Keratinocyte (primary cell): ENCODE results near the gene OXNAD1. TPM values are rescaled to one million over a fixed set of nuclear protein-coding genes. Genes with fewer than 3 reads are reported as not detected.

Experiments used
- DNase-seq: peaks from one replicate; pipeline ENCODE4 v3.0.0-alpha.2; 2011; ENCODE audit warnings: low read depth, missing footprints, low spot score
- FAIRE-seq: peaks from 2 replicates; lab custom pipeline; 2011; peaks lifted over from hg19 to GRCh38; lab: Jason Lieb, UNC
- H2AFZ ChIP-seq: 2 replicates; pipeline ENCODE4 v1.6.0; 2012; ENCODE audit warnings: low read length, control low read depth, inconsistent platforms; ENCODE audit not compliant: control insufficient read depth
- H3K27ac ChIP-seq: 2 replicates; pipeline ENCODE4 v1.5.1; 2011; ENCODE audit warnings: low read length; ENCODE audit not compliant: control insufficient read depth, insufficient read depth
- H3K27me3 ChIP-seq: 3 replicates; pipeline ENCODE4 v1.6.0; 2011; ENCODE audit warnings: low read length; ENCODE audit not compliant: control insufficient read depth, insufficient read depth; ENCODE audit errors: extremely low read depth
- H3K36me3 ChIP-seq, 2 experiments: 2 replicates in 1 of 2; 3 replicates in 1 of 2; pipeline ENCODE4 v1.5.1; 2011; ENCODE audit warnings: low read length in 2 of 2, mild to moderate bottlenecking in 1 of 2; ENCODE audit not compliant: control insufficient read depth in 2 of 2, insufficient read depth in 2 of 2; ENCODE audit errors: extremely low read depth in 1 of 2
- H3K4me1 ChIP-seq: 3 replicates; pipeline ENCODE4 v1.5.1; 2011; ENCODE audit warnings: low read length; ENCODE audit not compliant: control insufficient read depth, insufficient read depth; ENCODE audit errors: extremely low read depth
- H3K4me2 ChIP-seq: 3 replicates; pipeline ENCODE4 v1.6.0; 2011; ENCODE audit warnings: low read depth, low read length; ENCODE audit not compliant: control insufficient read depth, insufficient read depth; ENCODE audit errors: extremely low read depth
- H3K4me3 ChIP-seq, 3 experiments: fragments of 200-600 bp in 1 of 3; sonication (generic) in 1 of 3; 2 replicates in 2 of 3; 3 replicates in 1 of 3; pipeline ENCODE4 v1.5.1; 2011 to 2016; ENCODE audit warnings: low read length in 3 of 3, mild to moderate bottlenecking in 3 of 3, control low read depth in 2 of 3, inconsistent platforms in 1 of 3, low read depth in 1 of 3, mixed read lengths in 1 of 3, mixed run types in 1 of 3, moderate library complexity in 1 of 3; ENCODE audit not compliant: control insufficient read depth in 2 of 3, insufficient read depth in 2 of 3; ENCODE audit errors: extremely low read depth in 1 of 3
- H3K79me2 ChIP-seq: 2 replicates; pipeline ENCODE4 v1.6.0; 2012; ENCODE audit warnings: low read length; ENCODE audit not compliant: control insufficient read depth, insufficient read depth
- H3K9ac ChIP-seq: 3 replicates; pipeline ENCODE4 v1.6.0; 2011; ENCODE audit warnings: low read length; ENCODE audit not compliant: control insufficient read depth, insufficient read depth; ENCODE audit errors: extremely low read depth
- H3K9me1 ChIP-seq: 3 replicates; pipeline ENCODE4 v1.6.0; 2011; ENCODE audit warnings: low read length; ENCODE audit not compliant: control insufficient read depth, insufficient read depth; ENCODE audit errors: extremely low read depth
- H3K9me3 ChIP-seq: 2 replicates; pipeline ENCODE4 v1.5.1; 2012; ENCODE audit warnings: low read depth, low read length; ENCODE audit not compliant: control insufficient read depth
- H4K20me1 ChIP-seq: 3 replicates; pipeline ENCODE4 v1.6.0; 2011; ENCODE audit warnings: low read length; ENCODE audit not compliant: control insufficient read depth, insufficient read depth; ENCODE audit errors: extremely low read depth
- CTCF ChIP-seq, 3 experiments: IDR thresholded peaks in 1 of 3; conservative IDR thresholded peaks in 1 of 3; optimal IDR thresholded peaks in 1 of 3; 2 replicates in 2 of 3; 3 replicates in 1 of 3; pipeline versions ENCODE3 to v1.5.1; 2011; ENCODE audit warnings: low read length in 3 of 3, mild to moderate bottlenecking in 3 of 3, moderate library complexity in 2 of 3, control low read depth in 1 of 3, inconsistent platforms in 1 of 3; ENCODE audit not compliant: insufficient read depth in 2 of 3; ENCODE audit errors: extremely low read depth in 1 of 3
- EZH2 ChIP-seq: IDR thresholded peaks from one replicate; pipeline ENCODE4 v1.6.1; 2012; ENCODE audit warnings: inconsistent platforms, mild to moderate bottlenecking, low read length, moderate library complexity
- dilution Hi-C: fragments of 300-500 bp; cut with MboI; formaldehyde crosslinking; loops from one replicate; pipeline ENCODE4 v1.7.0; 2020; ENCODE audit warnings: low sequenced_read_pairs; ENCODE audit not compliant: extremely low pct_ligation_motif_present
- polyA plus RNA-seq, 5 experiments: library from polyadenylated mRNA; depleted of rRNA in 3 of 5; stranded (reverse) in 3 of 5; stranded (forward) in 1 of 5; unstranded in 1 of 5; fragments of >200 nt; gene quantifications; 1 replicate in 1 of 5; 2 replicates in 3 of 5; 3 replicates in 1 of 5; pipeline versions ENCODE4 v1.2.1 to v1.2.3, GENCODE V29; 2011 to 2012; ENCODE audit warnings: missing spikeins in 2 of 5, low read depth in 1 of 5, low replicate concordance in 1 of 5

OXNAD1 gene
- polyA plus RNA-seq, 1 donor (not counting 4 experiments of a cell fraction or from before 2014, with no cell fraction given) = 15.2 TPM

GRCh38 chr3:16234281-16234680, 30.7 kb upstream of the OXNAD1 start:
- dilution Hi-C loops = no loop called here
- H3K79me2 ChIP-seq = no peaks in the 10 kb centered on the region
- no peaks in the 10 kb centered on the region for H3K36me3 ChIP-seq
- no peak overlapping the region for H3K4me2 ChIP-seq
- H3K4me1 ChIP-seq = no peaks in the 10 kb centered on the region
- no peaks in the 10 kb centered on the region for H3K27me3 ChIP-seq
- no peak overlapping the region for H2AFZ ChIP-seq
- H4K20me1 ChIP-seq = no peaks in the 10 kb centered on the region
- no peak overlapping the region for H3K4me3 ChIP-seq
- TF ChIP-seq CTCF (optimal IDR thresholded peaks at IDR 0.05 in 1 of 3, IDR thresholded peaks at IDR 0.05 in 1 of 3, conservative IDR thresholded peaks at IDR 0.05 in 1 of 3; ENCODE audit: extremely low read depth in 1 of 3, insufficient read depth in 2 of 3, low read length in 3 of 3) = no peak
- TF ChIP-seq EZH2 = no peak
- no peaks in the 10 kb centered on the region for H3K9me3 ChIP-seq
- H3K9ac ChIP-seq = no peak overlapping the region
- no peak overlapping the region for H3K27ac ChIP-seq
- DNase-seq (no peak), FAIRE-seq (no peak)
- H3K9me1 ChIP-seq = no peaks in the 10 kb centered on the region

- DNase-seq (no peak), FAIRE-seq (no peak)
- H2AFZ ChIP-seq = no peak overlapping the region
- dilution Hi-C loops = no loop called here
- no peaks in the 10 kb centered on the region for H3K27me3 ChIP-seq
- no peaks in the 10 kb centered on the region for H3K9me1 ChIP-seq
- H3K4me1 ChIP-seq = peaks cover 5% of the 10 kb centered on the region
- no peak overlapping the region for H3K27ac ChIP-seq
- H3K4me2 ChIP-seq = no peak overlapping the region
- TF ChIP-seq EZH2 (no peak), CTCF (optimal IDR thresholded peaks at IDR 0.05 in 1 of 3, IDR thresholded peaks at IDR 0.05 in 1 of 3, conservative IDR thresholded peaks at IDR 0.05 in 1 of 3; ENCODE audit: extremely low read depth in 1 of 3, insufficient read depth in 2 of 3, low read length in 3 of 3) (no peak)
- H3K9ac ChIP-seq = no peak overlapping the region
- H3K4me3 ChIP-seq = no peak overlapping the region
- H3K79me2 ChIP-seq = no peaks in the 10 kb centered on the region
- H4K20me1 ChIP-seq = no peaks in the 10 kb centered on the region
- no peaks in the 10 kb centered on the region for H3K36me3 ChIP-seq
- H3K9me3 ChIP-seq = no peaks in the 10 kb centered on the region
Measured at GRCh38 chr3:16236030-16236639, 28.9 kb upstream of the OXNAD1 start.
